Osteoblast (primary cell): ENCODE results near the gene THAP11. TPM values are rescaled to one million over a fixed set of nuclear protein-coding genes. Genes with fewer than 3 reads are reported as not detected.

Source experiments
- DNase-seq: peaks from one replicate; pipeline ENCODE4 v3.0.0; 2011; ENCODE audit warnings: low spot score, mixed read lengths; ENCODE audit not compliant: insufficient read length; ENCODE audit errors: missing footprints
- H2AFZ ChIP-seq: 2 replicates; pipeline ENCODE4 v1.6.0; 2011; ENCODE audit warnings: mild to moderate bottlenecking, low read length
- H3K27ac ChIP-seq: 2 replicates; pipeline ENCODE4 v1.5.1; 2011; ENCODE audit warnings: mild to moderate bottlenecking, low read depth, low read length, moderate library complexity
- H3K27me3 ChIP-seq: 2 replicates; pipeline ENCODE4 v1.6.0; 2012; ENCODE audit warnings: mild to moderate bottlenecking, control low read depth, inconsistent platforms, low read length, moderate library complexity; ENCODE audit not compliant: insufficient read depth
- H3K36me3 ChIP-seq: 2 replicates; pipeline ENCODE4 v1.5.1; 2011; ENCODE audit warnings: mild to moderate bottlenecking, low read length, control low read depth, moderate library complexity; ENCODE audit not compliant: insufficient read depth
- H3K4me1 ChIP-seq: 2 replicates; pipeline ENCODE4 v1.5.1; 2011; ENCODE audit warnings: mild to moderate bottlenecking, low read length, control low read depth, moderate library complexity; ENCODE audit not compliant: insufficient read depth
- H3K4me2 ChIP-seq: 2 replicates; pipeline ENCODE4 v1.6.0; 2011; ENCODE audit warnings: mild to moderate bottlenecking, low read length; ENCODE audit not compliant: insufficient read depth
- H3K4me3 ChIP-seq: fragments of 200-600 bp; sonication (generic); 3 replicates; pipeline ENCODE4 v1.5.1; 2012; ENCODE audit warnings: mild to moderate bottlenecking, low read length, inconsistent platforms; ENCODE audit not compliant: insufficient read depth
- H3K79me2 ChIP-seq: 2 replicates; pipeline ENCODE4 v1.6.0; 2012; ENCODE audit warnings: mild to moderate bottlenecking, low read length, control low read depth, inconsistent platforms; ENCODE audit not compliant: insufficient read depth
- H3K9me3 ChIP-seq: 2 replicates; pipeline ENCODE4 v1.5.1; 2011; ENCODE audit warnings: low read depth, low read length, control low read depth
- H4K20me1 ChIP-seq: 2 replicates; pipeline ENCODE4 v1.6.0; 2012; ENCODE audit warnings: mild to moderate bottlenecking, low read length, control low read depth; ENCODE audit not compliant: insufficient read depth
- total RNA-seq: library from RNA; depleted of rRNA; stranded (reverse); fragments of >200 nt; gene quantifications from 2 replicates; pipeline ENCODE4 v1.2.3, GENCODE V29; 2012
- TF ChIP-seq, protein P1 (sequence below): IDR thresholded peaks from 2 replicates; pipeline ENCODE4 v1.5.1; 2011; ENCODE audit warnings: mild to moderate bottlenecking, low read depth, low read length, moderate library complexity; ENCODE audit errors: extremely low read depth

THAP11 gene
- total RNA-seq, 1 donor = 25.7 TPM

DNA sequence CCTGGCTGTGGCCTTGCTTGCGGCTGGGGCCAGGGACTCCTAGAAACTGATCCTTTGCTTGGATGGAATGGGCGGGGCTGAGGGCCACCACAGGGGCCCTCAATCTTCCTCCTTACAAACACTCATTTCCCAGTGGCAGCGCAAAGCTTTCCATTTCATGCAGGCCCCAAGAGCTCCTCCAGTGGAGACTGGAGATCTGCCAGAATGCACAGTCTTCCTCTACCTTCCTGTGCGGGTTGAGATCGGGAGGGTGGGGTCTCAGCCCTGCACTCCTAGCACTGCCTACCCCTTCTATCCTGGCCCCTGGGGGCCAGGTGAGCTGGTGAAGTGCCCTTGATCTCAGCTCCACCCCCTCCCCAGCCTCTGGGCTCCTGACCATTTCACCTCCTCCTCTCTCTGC is 44.3 kb downstream of the THAP11 start:
- H3K4me3 ChIP-seq = no peak overlapping the region
- TF ChIP-seq, protein P1, sequence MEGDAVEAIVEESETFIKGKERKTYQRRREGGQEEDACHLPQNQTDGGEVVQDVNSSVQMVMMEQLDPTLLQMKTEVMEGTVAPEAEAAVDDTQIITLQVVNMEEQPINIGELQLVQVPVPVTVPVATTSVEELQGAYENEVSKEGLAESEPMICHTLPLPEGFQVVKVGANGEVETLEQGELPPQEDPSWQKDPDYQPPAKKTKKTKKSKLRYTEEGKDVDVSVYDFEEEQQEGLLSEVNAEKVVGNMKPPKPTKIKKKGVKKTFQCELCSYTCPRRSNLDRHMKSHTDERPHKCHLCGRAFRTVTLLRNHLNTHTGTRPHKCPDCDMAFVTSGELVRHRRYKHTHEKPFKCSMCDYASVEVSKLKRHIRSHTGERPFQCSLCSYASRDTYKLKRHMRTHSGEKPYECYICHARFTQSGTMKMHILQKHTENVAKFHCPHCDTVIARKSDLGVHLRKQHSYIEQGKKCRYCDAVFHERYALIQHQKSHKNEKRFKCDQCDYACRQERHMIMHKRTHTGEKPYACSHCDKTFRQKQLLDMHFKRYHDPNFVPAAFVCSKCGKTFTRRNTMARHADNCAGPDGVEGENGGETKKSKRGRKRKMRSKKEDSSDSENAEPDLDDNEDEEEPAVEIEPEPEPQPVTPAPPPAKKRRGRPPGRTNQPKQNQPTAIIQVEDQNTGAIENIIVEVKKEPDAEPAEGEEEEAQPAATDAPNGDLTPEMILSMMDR = no peak

DNA sequence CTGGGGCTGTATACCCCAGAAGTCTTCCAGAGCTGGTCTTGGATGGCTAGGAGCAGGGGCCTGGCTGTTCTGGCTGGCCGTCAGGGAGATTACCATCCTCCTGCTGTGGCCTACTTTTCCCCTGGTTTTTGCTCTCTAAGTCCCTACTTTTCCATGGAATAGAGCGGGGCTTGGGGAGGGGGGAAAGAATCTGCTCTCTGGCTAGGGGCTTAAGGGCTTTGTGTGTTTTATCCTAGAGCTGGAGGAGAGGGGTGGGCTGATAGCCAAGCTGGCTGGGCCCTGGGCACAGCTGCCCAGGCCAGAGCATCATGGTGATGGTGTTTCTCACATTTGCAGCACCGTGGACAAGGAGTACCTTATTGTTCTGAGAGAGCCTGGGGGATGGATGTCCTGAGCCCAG is 46.2 kb downstream of the THAP11 start:
- Histone ChIP-seq H3K27ac (no peak overlapping the region), H3K4me1 (peaks cover 8% of the 10 kb centered on the region), H4K20me1 (peaks cover 17% of the 10 kb centered on the region), H3K36me3 (peaks cover 14% of the 10 kb centered on the region), H3K4me2 (no peak overlapping the region), H3K79me2 (peaks cover 2% of the 10 kb centered on the region), H3K4me3 (no peak overlapping the region), H2AFZ (no peak overlapping the region), H3K27me3 (no peaks in the 10 kb centered on the region), H3K9me3 (no peaks in the 10 kb centered on the region)
- TF ChIP-seq, protein P1 = no peak
- DNase-seq = peak; percentile 69

More for the DNA sequence above, 44.3 kb downstream of the THAP11 start:
- peaks cover 25% of the 10 kb centered on the region for H4K20me1 ChIP-seq
- no peak overlapping the region for H3K4me2 ChIP-seq
- no peaks in the 10 kb centered on the region for H3K27me3 ChIP-seq
- peak; percentile 84 for DNase-seq
- no peak overlapping the region for H3K27ac ChIP-seq
- peaks cover 28% of the 10 kb centered on the region for H3K36me3 ChIP-seq
- no peaks in the 10 kb centered on the region for H3K9me3 ChIP-seq
- no peak overlapping the region for H2AFZ ChIP-seq
- peaks cover 8% of the 10 kb centered on the region for H3K4me1 ChIP-seq
- no peaks in the 10 kb centered on the region for H3K79me2 ChIP-seq

DNA sequence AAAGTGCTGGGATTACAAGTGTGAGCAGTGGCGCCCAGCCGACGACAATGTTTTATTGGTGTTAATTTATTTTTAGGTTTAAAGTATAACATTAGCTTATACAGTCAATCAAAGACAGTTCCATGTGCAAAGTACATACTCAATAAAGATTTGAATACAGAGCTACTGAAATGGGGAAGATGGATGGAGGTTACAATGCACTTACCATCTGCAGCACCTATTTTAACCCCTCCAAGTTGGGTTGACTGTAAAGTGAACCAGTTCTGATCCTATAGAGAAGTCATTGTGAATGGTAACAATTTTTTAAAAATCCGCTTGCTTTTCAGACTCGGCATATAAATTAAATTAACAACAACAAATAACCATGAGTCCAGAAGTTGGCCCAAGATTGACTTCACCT is 50.3 kb downstream of the THAP11 start:
- Histone ChIP-seq H3K9me3 (no peaks in the 10 kb centered on the region), H3K4me3 (peak overlapping the region; percentile 97), H3K36me3 (no peaks in the 10 kb centered on the region), H4K20me1 (peaks cover 9% of the 10 kb centered on the region), H3K79me2 (peaks cover 42% of the 10 kb centered on the region), H2AFZ (peak overlapping the region; percentile 75), H3K27ac (no peak overlapping the region), H3K4me2 (peak overlapping the region; percentile 82), H3K4me1 (peaks cover 16% of the 10 kb centered on the region), H3K27me3 (no peaks in the 10 kb centered on the region)
- TF ChIP-seq, protein P1 = no peak
- DNase-seq = no peak

DNA sequence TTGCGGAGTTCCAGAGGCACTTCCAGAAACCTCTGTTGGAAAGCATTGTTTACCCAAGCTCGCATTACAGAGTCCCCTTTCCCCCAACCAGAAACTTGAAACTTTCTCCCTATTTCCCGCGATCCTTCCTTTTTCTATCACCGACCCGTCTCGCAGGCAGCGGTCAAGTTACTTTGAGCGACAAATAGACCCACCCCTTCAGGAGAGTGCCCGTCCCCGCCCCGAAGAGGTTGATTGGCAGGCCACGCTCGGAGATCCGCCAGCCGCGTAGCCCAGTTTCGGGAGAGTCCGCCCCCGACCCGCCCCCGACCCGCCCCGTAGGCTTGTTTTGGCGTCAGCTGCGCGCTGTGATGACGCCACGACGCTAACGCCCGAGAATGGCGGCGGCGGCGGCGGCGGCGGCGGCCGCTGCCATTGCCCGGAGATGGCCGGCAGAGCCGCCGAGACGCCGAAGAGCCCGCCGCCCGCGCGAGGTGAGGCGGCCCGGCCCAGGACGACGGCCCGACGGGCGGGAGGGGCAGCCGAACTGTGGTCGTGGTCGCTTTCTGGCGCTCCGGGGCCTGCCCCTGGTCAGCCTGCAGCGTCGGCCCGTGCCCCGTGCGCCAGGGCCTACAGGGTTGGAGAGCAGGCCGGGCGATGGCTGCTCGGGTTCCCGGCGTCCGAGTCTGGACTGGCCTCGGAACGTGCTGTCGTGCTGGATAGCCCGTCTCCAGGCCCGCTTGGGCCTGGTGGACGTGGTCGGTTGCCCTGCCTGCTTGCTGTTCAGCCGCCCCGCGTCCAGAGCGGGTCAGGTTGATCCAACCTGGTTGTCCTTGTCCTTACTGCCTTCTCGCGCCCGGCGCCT is 51.0 kb downstream of the THAP11 start, which contains the start of gene PSKH1:
TSS of gene PSKH1 (plus strand) at position 356 of the 844 bp plus-strand sequence. CDS start 15,496 bp downstream, outside the sequence.
- TF ChIP-seq, protein P1 = no peak
- no peaks in the 10 kb centered on the region for H3K27me3 ChIP-seq

More for the DNA sequence above, 51.0 kb downstream of the THAP11 start, which contains the start of gene PSKH1:
- Histone ChIP-seq H3K4me1 (peaks cover 19% of the 10 kb centered on the region), H3K36me3 (no peaks in the 10 kb centered on the region), H4K20me1 (peaks cover 15% of the 10 kb centered on the region), H3K79me2 (peaks cover 50% of the 10 kb centered on the region), H3K4me3 (peak within 1 kb of the TSS; percentile 97), H3K4me2 (peak within 1 kb of the TSS; percentile 89), H3K27ac (peak within 1 kb of the TSS; percentile 95), H2AFZ (peak within 1 kb of the TSS; percentile 93), H3K9me3 (no peaks in the 10 kb centered on the region)
- DNase-seq = peak; percentile 100
